Caco-2 (cell line): ENCODE measurements around the gene SH2D4B. TPM values are rescaled to one million over a fixed set of nuclear protein-coding genes. Genes with fewer than 3 reads are reported as not detected.

ENCODE experiments used
- BruUV-seq: library from RNA; stranded (reverse); fragments of 400-500 nt; replicated peaks from 2 replicates; lab custom pipeline; 2021; lab: Mats Ljungman, UMichigan
- CTCF ChIA-PET: fragments of 300-600 bp; sonication (Branson Sonifier 250); formaldehyde crosslinking; loops from one replicate; lab custom pipeline; 2022; ENCODE audit warnings: antibody characterized with exemption; lab: Charles Lee
- POLR2A ChIA-PET: fragments of 300-600 bp; sonication (Branson Sonifier 250); formaldehyde crosslinking; loops from one replicate; lab custom pipeline; 2022; ENCODE audit warnings: antibody characterized with exemption; lab: Charles Lee
- DNase-seq, 2 experiments: peaks; one replicate each; pipeline versions ENCODE4 v3.0.0 to v3.0.0-alpha.2; 2020 to 2022
- H3K27me3 ChIP-seq: replicated peaks from 2 replicates; pipeline ENCODE4 v1.6.0; 2011; ENCODE audit warnings: low read length; ENCODE audit not compliant: control insufficient read depth, insufficient read depth
- H3K36me3 ChIP-seq: 2 replicates; pipeline ENCODE4 v1.5.1; 2011; ENCODE audit warnings: low read length; ENCODE audit not compliant: control insufficient read depth, insufficient read depth
- H3K4me1 ChIP-seq: fragments of 250-450 bp; sonication (Bioruptor Pico); 2 replicates; pipeline ENCODE4 v1.5.1; 2020; ENCODE audit warnings: mild to moderate bottlenecking
- H3K4me3 ChIP-seq: 2 replicates; pipeline ENCODE4 v1.5.1; 2011; ENCODE audit warnings: low read depth, mild to moderate bottlenecking, control low read depth, low read length
- H3K9me3 ChIP-seq: fragments of 250-450 bp; sonication (Bioruptor Pico); 2 replicates; pipeline ENCODE4 v1.5.1; 2020; ENCODE audit warnings: mild to moderate bottlenecking, moderate library complexity
- H3K27ac Mint-ChIP-seq: one replicate; pipeline ENCODE4 v1.8.0; 2022; ENCODE audit warnings: mixed read lengths; ENCODE audit not compliant: unreplicated experiment
- H3K27me3 Mint-ChIP-seq: one replicate; pipeline ENCODE4 v1.8.0; 2022; ENCODE audit warnings: mixed read lengths; ENCODE audit not compliant: insufficient read depth, unreplicated experiment
- H3K36me3 Mint-ChIP-seq: one replicate; pipeline ENCODE4 v1.8.0; 2022; ENCODE audit warnings: mild to moderate bottlenecking, mixed read lengths; ENCODE audit not compliant: insufficient read depth, unreplicated experiment
- H3K4me1 Mint-ChIP-seq: one replicate; pipeline ENCODE4 v1.8.0; 2022; ENCODE audit warnings: low read depth, mixed read lengths; ENCODE audit not compliant: unreplicated experiment
- H3K4me3 Mint-ChIP-seq: one replicate; pipeline ENCODE4 v1.8.0; 2022; ENCODE audit warnings: mild to moderate bottlenecking, moderate library complexity, mixed read lengths; ENCODE audit not compliant: unreplicated experiment
- H3K9me3 Mint-ChIP-seq: one replicate; pipeline ENCODE4 v1.8.0; 2022; ENCODE audit warnings: mixed read lengths; ENCODE audit not compliant: unreplicated experiment
- intact Hi-C: fragments of 100-400 bp; cut with micrococcal nuclease; formaldehyde crosslinking; loops from one replicate; pipeline ENCODE4 v1.10.0; 2022; ENCODE audit not compliant: unreplicated experiment
- total RNA-seq: library from RNA; stranded (reverse); gene quantifications from 2 replicates; pipeline ENCODE4 v1.2.3, GENCODE V29; 2022
- TF ChIP-seq, protein P1 (sequence below), 2 experiments: fragments of 200-600 bp in 1 of 2; IDR thresholded peaks; 1 replicate in 1 of 2; 2 replicates in 1 of 2; pipeline versions ENCODE4 v1.5.1 to v1.8.0; 2011 to 2022; ENCODE audit warnings: antibody characterized with exemption in 1 of 2, control low read depth in 1 of 2, inconsistent platforms in 1 of 2, low read depth in 1 of 2, low read length in 1 of 2, mild to moderate bottlenecking in 1 of 2, moderate library complexity in 1 of 2; ENCODE audit not compliant: insufficient read depth in 1 of 2, severe bottlenecking in 1 of 2, unreplicated experiment in 1 of 2

The SH2D4B gene
- total RNA-seq, 1 experiment from 2014 or later, result 0.23 TPM

DNA sequence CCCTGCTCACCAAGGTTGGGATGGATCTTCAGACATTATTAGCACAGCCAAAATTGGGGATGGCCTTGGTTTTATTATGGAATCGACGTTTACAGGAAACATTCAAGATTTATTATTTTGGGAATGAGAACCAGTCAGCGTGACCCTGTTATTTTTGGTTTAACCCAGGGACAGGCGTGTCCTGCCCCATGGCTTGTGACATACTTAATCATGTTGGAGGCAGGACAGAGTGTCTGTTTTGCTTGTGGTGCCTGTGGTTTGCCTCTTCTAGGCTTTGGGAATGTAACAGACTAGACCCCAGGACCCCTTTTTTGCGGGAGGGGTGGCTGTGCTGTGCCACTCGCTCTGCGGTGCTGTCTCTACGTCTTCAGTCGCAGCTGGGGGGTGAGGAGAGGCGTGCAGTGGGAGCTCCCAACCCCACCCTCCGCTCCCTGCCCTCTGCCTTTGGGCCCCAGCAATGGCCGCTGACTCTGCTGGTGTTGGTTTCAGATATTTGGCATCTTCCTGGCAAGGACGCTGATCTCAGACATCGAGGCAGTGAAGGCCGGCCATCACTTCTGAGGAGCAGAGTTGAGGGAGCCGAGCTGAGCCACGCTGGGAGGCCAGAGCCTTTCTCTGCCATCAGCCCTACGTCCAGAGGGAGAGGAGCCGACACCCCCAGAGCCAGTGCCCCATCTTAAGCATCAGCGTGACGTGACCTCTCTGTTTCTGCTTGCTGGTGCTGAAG, 20.1 kb upstream of the SH2D4B start:
- POLR2A ChIA-PET, result no interaction called here
- intact Hi-C loops, result no loop called here
- H3K4me1 ChIP-seq, result no peaks in the 10 kb centered on the region
- peaks cover 99% of the 10 kb centered on the region for H3K36me3 Mint-ChIP-seq
- no peak overlapping the region for H3K4me3 Mint-ChIP-seq
- H3K4me3 ChIP-seq, result no peak overlapping the region
- BruUV-seq, result no TSS peak
- H3K9me3 ChIP-seq, result no peaks in the 10 kb centered on the region
- no peaks in the 10 kb centered on the region for H3K27me3 ChIP-seq
- H3K27ac Mint-ChIP-seq, result peak overlapping the region; percentile 54
- H3K27me3 Mint-ChIP-seq, result no peaks in the 10 kb centered on the region
- TF ChIP-seq, protein P1, sequence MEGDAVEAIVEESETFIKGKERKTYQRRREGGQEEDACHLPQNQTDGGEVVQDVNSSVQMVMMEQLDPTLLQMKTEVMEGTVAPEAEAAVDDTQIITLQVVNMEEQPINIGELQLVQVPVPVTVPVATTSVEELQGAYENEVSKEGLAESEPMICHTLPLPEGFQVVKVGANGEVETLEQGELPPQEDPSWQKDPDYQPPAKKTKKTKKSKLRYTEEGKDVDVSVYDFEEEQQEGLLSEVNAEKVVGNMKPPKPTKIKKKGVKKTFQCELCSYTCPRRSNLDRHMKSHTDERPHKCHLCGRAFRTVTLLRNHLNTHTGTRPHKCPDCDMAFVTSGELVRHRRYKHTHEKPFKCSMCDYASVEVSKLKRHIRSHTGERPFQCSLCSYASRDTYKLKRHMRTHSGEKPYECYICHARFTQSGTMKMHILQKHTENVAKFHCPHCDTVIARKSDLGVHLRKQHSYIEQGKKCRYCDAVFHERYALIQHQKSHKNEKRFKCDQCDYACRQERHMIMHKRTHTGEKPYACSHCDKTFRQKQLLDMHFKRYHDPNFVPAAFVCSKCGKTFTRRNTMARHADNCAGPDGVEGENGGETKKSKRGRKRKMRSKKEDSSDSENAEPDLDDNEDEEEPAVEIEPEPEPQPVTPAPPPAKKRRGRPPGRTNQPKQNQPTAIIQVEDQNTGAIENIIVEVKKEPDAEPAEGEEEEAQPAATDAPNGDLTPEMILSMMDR (IDR thresholded peaks at IDR 0.05; ENCODE audit: insufficient read depth in 1 of 2, low read depth in 1 of 2, low read length in 1 of 2, severe bottlenecking in 1 of 2, unreplicated experiment in 1 of 2), result no peak
- H3K36me3 ChIP-seq, result peaks cover 15% of the 10 kb centered on the region
- no peak for DNase-seq
- no peaks in the 10 kb centered on the region for H3K9me3 Mint-ChIP-seq
- peaks cover 6% of the 10 kb centered on the region for H3K4me1 Mint-ChIP-seq
- CTCF ChIA-PET, result no interaction called here

DNA sequence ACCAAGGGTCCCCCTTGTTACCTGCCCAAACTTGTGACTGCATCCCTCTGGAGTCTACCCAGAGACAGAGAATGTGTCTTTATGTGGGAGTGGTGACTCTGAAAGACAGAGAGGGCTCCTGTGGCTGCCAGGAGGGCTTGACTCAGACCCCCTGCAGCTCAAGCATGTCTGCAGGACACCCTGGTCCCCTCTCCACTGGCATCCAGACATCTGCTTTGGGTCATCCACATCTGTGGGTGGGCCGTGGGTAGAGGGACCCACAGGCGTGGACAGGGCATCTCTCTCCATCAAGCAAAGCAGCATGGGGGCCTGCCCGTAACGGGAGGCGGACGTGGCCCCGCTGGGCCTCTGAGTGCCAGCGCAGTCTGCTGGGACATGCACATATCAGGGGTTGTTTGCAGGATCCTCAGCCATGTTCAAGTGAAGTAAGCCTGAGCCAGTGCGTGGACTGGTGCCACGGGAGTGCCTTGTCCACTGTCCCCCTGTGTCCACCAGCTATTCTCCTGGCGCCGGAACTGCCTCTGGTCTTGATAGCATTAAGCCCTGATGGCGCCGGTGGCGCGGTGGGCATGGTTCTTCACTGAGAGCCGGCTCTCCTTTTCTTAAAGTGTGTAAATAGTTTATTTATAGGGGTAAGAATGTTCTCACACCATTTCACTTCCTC, 19.4 kb upstream of the SH2D4B start:
- H3K9me3 Mint-ChIP-seq, result no peaks in the 10 kb centered on the region
- H3K4me3 Mint-ChIP-seq, result no peak overlapping the region
- BruUV-seq, result no TSS peak
- no peak for DNase-seq
- POLR2A ChIA-PET, result no interaction called here
- no peaks in the 10 kb centered on the region for H3K27me3 Mint-ChIP-seq
- peak overlapping the region; percentile 54 for H3K27ac Mint-ChIP-seq
- CTCF ChIA-PET, result no interaction called here
- peaks cover 6% of the 10 kb centered on the region for H3K4me1 Mint-ChIP-seq
- Histone ChIP-seq H3K9me3 (no peaks in the 10 kb centered on the region), H3K4me3 (no peak overlapping the region), H3K4me1 (no peaks in the 10 kb centered on the region), H3K27me3 (no peaks in the 10 kb centered on the region), H3K36me3 (peaks cover 14% of the 10 kb centered on the region)
- TF ChIP-seq, protein P1 (IDR thresholded peaks at IDR 0.05; ENCODE audit: insufficient read depth in 1 of 2, low read depth in 1 of 2, low read length in 1 of 2, severe bottlenecking in 1 of 2, unreplicated experiment in 1 of 2), result no peak
- peaks cover 96% of the 10 kb centered on the region for H3K36me3 Mint-ChIP-seq
- intact Hi-C loops, result no loop called here

DNA sequence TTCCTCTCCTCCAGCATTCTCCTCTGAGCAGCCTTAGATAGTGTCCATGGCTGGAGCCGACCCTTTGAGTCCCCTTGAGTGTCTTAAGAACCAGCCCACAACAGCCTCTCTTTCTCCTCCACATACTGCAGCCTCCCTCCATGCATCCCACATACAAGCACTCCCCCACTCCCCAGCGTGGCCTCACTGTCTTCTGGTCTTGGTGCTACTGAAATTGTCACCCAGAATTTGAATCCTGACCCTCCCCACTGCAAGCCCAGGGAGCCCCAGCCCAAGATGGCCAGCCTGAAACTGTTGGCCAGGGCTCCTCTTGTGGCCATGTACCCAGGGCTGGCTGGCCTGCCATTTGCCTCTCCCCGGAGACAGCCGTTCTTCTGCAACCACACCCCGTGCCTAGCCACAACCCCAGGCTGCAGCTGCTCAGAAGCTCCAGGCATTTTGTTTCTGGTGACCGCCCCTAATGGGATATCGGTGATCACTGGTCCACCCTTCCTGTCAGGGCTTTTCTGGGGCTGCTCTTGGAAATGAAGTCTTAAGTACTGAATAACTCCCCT, 18.8 kb upstream of the SH2D4B start:
- BruUV-seq, result no TSS peak
- Histone ChIP-seq H3K4me3 (no peak overlapping the region), H3K4me1 (no peaks in the 10 kb centered on the region), H3K36me3 (peaks cover 13% of the 10 kb centered on the region), H3K9me3 (no peaks in the 10 kb centered on the region), H3K27me3 (no peaks in the 10 kb centered on the region)
- Mint-ChIP-seq H3K36me3 (peaks cover 95% of the 10 kb centered on the region), H3K4me1 (peaks cover 6% of the 10 kb centered on the region), H3K4me3 (no peak overlapping the region), H3K9me3 (no peaks in the 10 kb centered on the region), H3K27me3 (no peaks in the 10 kb centered on the region), H3K27ac (peak overlapping the region; percentile 9)
- DNase-seq, result no peak
- CTCF ChIA-PET, result interaction anchor here (0.9 kb wide), 1 partner anchor 74 kb away, joined by 4 read pairs; no protein-coding TSS in a partner anchor
- TF ChIP-seq, protein P1 (IDR thresholded peaks at IDR 0.05; ENCODE audit: insufficient read depth in 1 of 2, low read depth in 1 of 2, low read length in 1 of 2, severe bottlenecking in 1 of 2, unreplicated experiment in 1 of 2), result no peak
- POLR2A ChIA-PET, result no interaction called here
- intact Hi-C loops, result no loop called here
